HL-60 (cell line): ENCODE measurements around the gene GNAL.

Experiments
- DNase-seq, 2 experiments: peaks; one replicate each; pipeline ENCODE4 v3.0.0-alpha.2; 2010 to 2020; ENCODE audit warnings: low read depth in 1 of 2, low spot score in 1 of 2
- H3K27ac ChIP-seq: fragments of 250-450 bp; sonication (Bioruptor Pico); replicated peaks from 2 replicates; pipeline ENCODE4 v1.5.1; 2020; ENCODE audit warnings: mild to moderate bottlenecking, moderate library complexity
- H3K27me3 ChIP-seq: fragments of 250-450 bp; sonication (Bioruptor Pico); 2 replicates; pipeline ENCODE4 v1.5.1; 2021; ENCODE audit warnings: mild to moderate bottlenecking, moderate library complexity; ENCODE audit not compliant: insufficient read depth, poor library complexity, severe bottlenecking
- H3K4me3 ChIP-seq: replicated peaks from 2 replicates; pipeline ENCODE4 v1.5.1; 2011; ENCODE audit warnings: mild to moderate bottlenecking, control low read depth, low read length; ENCODE audit not compliant: insufficient read depth
- GABPA ChIP-seq: IDR thresholded peaks from 2 replicates; pipeline ENCODE4 v1.6.1; 2012; ENCODE audit warnings: low read depth
- POLR2AphosphoS5 ChIP-seq: IDR thresholded peaks from 2 replicates; pipeline ENCODE4 v1.6.1; 2012; ENCODE audit warnings: low read depth
- REST ChIP-seq: IDR thresholded peaks from 2 replicates; pipeline ENCODE4 v1.6.1; 2012; ENCODE audit warnings: low read depth; ENCODE audit not compliant: insufficient replicate concordance
- SPI1 ChIP-seq: IDR thresholded peaks from 2 replicates; pipeline ENCODE4 v1.6.1; 2012; ENCODE audit warnings: low read depth, mild to moderate bottlenecking, borderline replicate concordance
- TF ChIP-seq, protein P1 (sequence below): IDR thresholded peaks from one replicate; pipeline ENCODE4 v1.5.1; 2011; ENCODE audit warnings: low read length, control low read depth, inconsistent platforms; ENCODE audit not compliant: insufficient read depth

The GNAL gene

DNA sequence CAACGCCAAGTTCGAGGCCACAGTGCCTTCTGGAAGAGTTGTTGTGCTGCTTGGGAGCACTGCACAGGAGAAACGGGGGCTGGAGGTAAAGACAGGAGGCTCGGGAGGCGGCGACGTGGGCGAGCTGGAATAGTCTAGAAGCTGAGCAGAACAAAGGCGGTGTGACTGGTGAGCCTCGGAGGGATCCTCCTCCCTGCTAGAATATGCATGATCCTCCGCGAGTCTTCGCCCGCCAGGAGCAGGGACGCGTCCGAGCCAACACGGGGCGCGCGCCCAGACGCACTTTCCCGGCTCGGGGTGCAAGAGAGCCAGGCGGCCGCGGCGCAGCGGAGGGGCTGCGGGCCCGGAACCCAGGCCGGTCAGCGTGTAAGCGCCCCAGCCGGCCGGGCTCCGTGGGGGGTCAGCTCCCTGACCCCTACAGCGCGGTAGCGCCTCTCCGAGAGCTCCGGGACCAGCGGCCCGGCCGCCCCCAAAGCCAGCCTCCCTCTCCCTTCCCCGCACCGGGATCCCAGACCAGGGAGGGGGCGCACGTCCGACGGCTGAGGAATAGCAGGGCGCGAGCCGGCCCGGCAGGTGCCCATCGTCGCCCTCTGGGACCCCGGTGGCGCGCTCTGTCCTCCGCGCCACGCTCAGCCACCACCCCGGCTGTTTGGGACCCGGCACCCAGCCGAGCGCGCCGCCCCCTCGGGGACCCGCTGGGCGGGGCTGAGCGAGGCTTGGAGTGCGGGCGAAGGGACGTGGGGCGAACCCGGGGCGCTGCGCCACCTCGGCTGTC is 62.5 kb downstream of the GNAL start:
- Histone ChIP-seq H3K4me3 (no peak overlapping the region), H3K27ac (no peak overlapping the region), H3K27me3 (peaks cover 71% of the 10 kb centered on the region)
- TF ChIP-seq REST, result no peak
- TF ChIP-seq POLR2AphosphoS5, result no peak
- TF ChIP-seq SPI1, result no peak
- no peak for TF ChIP-seq GABPA
- TF ChIP-seq, protein P1, sequence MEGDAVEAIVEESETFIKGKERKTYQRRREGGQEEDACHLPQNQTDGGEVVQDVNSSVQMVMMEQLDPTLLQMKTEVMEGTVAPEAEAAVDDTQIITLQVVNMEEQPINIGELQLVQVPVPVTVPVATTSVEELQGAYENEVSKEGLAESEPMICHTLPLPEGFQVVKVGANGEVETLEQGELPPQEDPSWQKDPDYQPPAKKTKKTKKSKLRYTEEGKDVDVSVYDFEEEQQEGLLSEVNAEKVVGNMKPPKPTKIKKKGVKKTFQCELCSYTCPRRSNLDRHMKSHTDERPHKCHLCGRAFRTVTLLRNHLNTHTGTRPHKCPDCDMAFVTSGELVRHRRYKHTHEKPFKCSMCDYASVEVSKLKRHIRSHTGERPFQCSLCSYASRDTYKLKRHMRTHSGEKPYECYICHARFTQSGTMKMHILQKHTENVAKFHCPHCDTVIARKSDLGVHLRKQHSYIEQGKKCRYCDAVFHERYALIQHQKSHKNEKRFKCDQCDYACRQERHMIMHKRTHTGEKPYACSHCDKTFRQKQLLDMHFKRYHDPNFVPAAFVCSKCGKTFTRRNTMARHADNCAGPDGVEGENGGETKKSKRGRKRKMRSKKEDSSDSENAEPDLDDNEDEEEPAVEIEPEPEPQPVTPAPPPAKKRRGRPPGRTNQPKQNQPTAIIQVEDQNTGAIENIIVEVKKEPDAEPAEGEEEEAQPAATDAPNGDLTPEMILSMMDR, result no peak
- DNase-seq, result no peak

DNA sequence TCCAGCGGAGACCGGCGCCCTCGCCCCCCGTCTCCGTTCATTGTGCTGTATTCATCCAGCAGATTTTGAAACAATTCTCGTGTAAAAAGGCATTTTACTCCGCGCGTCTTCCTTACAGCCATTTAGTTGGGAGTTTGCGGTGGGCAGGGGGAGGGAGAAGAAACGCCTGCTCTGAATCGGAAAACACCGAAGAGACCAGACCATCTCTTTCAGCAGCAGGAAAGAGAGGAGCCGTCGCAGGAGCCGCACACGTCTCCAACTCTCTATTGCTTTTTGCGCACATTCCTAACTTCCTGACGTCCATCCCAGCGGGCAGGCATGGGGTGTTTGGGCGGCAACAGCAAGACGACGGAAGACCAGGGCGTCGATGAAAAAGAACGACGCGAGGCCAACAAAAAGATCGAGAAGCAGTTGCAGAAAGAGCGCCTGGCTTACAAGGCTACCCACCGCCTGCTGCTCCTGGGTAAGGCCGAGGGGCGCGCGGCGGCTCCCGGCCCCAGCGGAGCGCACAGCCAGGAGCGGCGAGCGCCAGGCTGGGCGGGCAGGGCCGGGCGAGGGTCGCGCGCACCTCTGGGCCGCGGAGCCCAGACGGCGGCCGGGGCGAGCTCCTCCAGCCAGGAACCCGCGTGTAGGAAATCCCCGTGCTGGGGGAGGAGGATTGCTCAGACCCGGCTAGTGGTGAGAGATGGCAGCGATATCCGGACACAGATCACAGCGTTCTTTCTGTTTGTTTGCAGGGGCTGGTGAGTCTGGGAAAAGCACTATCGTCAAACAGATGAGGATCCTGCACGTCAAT is 63.2 kb downstream of the GNAL start:
- no peak for TF ChIP-seq GABPA
- no peak for TF ChIP-seq POLR2AphosphoS5
- TF ChIP-seq, protein P1, result no peak
- TF ChIP-seq REST, result no peak
- no peak for TF ChIP-seq SPI1
- no peak for DNase-seq
- Histone ChIP-seq H3K4me3 (no peak overlapping the region), H3K27me3 (peaks cover 79% of the 10 kb centered on the region), H3K27ac (no peak overlapping the region)

- DNase-seq, result no peak
- H3K27me3 ChIP-seq, result peaks cover 68% of the 10 kb centered on the region
- no peak overlapping the region for H3K4me3 ChIP-seq
- no peak for TF ChIP-seq GABPA
- TF ChIP-seq, protein P1, result no peak
- TF ChIP-seq REST, result no peak
- H3K27ac ChIP-seq, result no peak overlapping the region
Measured at GRCh38 chr18:11754979-11755378, 65.9 kb downstream of the GNAL start.
